Prostate gland (tissue), 2 donors: ENCODE data around the gene LCOR.

Source experiments
- CTCF ChIP-seq, 4 experiments: fragments of 200-600 bp in 2 of 4; fragments of 450-650 bp in 2 of 4; sonication (generic) in 2 of 4; IDR thresholded peaks; 1 replicate in 3 of 4; 2 replicates in 1 of 4; pipeline ENCODE4 v1.5.1; 2016 to 2019; ENCODE audit warnings: antibody characterized with exemption in 4 of 4, mild to moderate bottlenecking in 2 of 4, moderate library complexity in 2 of 4
- POLR2A ChIP-seq: fragments of 450-650 bp; IDR thresholded peaks from one replicate; pipeline ENCODE4 v1.6.1; 2016; ENCODE audit warnings: antibody characterized with exemption, mild to moderate bottlenecking
- POLR2AphosphoS5 ChIP-seq: sonication (generic); formaldehyde crosslinking; IDR thresholded peaks from one replicate; pipeline ENCODE4 v1.6.1; 2017; ENCODE audit warnings: antibody characterized with exemption

- TF ChIP-seq CTCF (IDR thresholded peaks at IDR 0.05), result no peak
- TF ChIP-seq POLR2AphosphoS5, result no peak
- TF ChIP-seq POLR2A, result no peak
Observed at GRCh38 chr10:96880575-96880974, 48.5 kb downstream of the LCOR start.
